Vagina (tissue), 2 donors: Measurements from ENCODE around the gene FGFR2.

Source experiments
- POLR2AphosphoS5 ChIP-seq, 2 donors: sonication (generic); formaldehyde crosslinking; IDR thresholded peaks; one replicate each; pipeline ENCODE4 v1.9.0; 2017; ENCODE audit warnings: antibody characterized with exemption in 2 of 2, mild to moderate bottlenecking in 2 of 2, low read depth in 1 of 2; ENCODE audit not compliant: insufficient read depth in 1 of 2
- TF ChIP-seq, protein P1 (sequence below), 3 experiments: fragments of 450-650 bp in 2 of 3; fragments of 200-600 bp in 1 of 3; sonication (generic) in 1 of 3; IDR thresholded peaks; one replicate each; pipeline ENCODE4 v1.5.1; 2017 to 2019; ENCODE audit warnings: antibody characterized with exemption in 3 of 3, mild to moderate bottlenecking in 2 of 3, moderate library complexity in 2 of 3

DNA sequence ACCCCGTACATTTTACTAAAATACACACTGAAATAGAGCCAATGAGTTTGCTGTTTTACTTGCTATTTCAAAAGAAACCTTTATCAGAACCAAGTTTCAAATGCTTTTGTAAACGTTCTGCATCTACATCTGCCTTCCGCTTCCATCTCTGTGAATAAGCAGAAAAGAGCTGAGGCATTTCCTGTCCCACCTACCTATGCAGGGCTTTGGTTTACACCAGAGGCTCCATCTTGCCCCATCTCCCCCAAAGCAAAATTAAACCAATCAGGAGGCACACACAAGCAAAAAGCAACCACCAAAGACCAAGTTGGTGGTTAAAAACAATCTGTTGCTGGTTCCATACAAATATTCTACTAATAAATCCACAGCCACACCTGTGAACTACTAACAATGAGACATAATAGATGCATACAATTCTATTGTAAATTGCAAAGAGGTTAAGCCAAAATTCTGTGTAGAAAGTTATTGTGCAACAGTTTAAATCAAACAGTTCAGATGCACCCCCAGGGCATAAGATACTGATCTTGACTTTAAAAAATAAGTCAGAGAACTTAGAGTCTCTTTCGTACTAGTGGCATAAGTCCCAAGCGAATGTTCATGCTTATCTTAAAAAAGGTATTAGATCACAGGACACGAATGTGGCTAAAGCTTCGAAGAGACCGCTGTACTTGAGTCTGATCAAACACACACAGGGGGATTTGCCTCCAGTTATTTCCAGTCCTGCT lies 83.9 kb downstream of the FGFR2 start:
- TF ChIP-seq, protein P1, sequence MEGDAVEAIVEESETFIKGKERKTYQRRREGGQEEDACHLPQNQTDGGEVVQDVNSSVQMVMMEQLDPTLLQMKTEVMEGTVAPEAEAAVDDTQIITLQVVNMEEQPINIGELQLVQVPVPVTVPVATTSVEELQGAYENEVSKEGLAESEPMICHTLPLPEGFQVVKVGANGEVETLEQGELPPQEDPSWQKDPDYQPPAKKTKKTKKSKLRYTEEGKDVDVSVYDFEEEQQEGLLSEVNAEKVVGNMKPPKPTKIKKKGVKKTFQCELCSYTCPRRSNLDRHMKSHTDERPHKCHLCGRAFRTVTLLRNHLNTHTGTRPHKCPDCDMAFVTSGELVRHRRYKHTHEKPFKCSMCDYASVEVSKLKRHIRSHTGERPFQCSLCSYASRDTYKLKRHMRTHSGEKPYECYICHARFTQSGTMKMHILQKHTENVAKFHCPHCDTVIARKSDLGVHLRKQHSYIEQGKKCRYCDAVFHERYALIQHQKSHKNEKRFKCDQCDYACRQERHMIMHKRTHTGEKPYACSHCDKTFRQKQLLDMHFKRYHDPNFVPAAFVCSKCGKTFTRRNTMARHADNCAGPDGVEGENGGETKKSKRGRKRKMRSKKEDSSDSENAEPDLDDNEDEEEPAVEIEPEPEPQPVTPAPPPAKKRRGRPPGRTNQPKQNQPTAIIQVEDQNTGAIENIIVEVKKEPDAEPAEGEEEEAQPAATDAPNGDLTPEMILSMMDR (IDR thresholded peaks at IDR 0.05): no peak
- no peak for TF ChIP-seq POLR2AphosphoS5 (IDR thresholded peaks at IDR 0.05; ENCODE audit: insufficient read depth in 1 of 2, low read depth in 1 of 2)
